ENCODE measurements around the gene ADGRA3. TPM values are rescaled to one million over a fixed set of nuclear protein-coding genes. Genes with fewer than 3 reads are reported as not detected.

Gene ADGRA3
- total and polyA plus RNA-seq, 5 donors from 2014 or later: 0.20 to 2.1 TPM; not detected in 3

- Mint-ChIP-seq H3K4me1 (no peaks in the 10 kb centered on the region), H3K4me3 (no peak overlapping the region), H3K36me3 (no peaks in the 10 kb centered on the region), H3K27me3 (no peaks in the 10 kb centered on the region), H3K27ac (no peak overlapping the region), H3K9me3 (peaks cover 0 to 5% (median 2%) of the 10 kb centered on the region in 7 donors)
- H3K36me3 ChIP-seq (ENCODE audit: control insufficient read depth, insufficient read depth, low read length): no peaks in the 10 kb centered on the region
- H3K4me3 ChIP-seq (ENCODE audit: low read depth, low read length): no peak overlapping the region
- no peaks in the 10 kb centered on the region for H3K27me3 ChIP-seq (ENCODE audit: control insufficient read depth, insufficient read depth, low read length)
- H3K27ac ChIP-seq (ENCODE audit: insufficient read depth, low read length, poor library complexity, severe bottlenecking): no peak overlapping the region
- DNase-seq: no peak
- H3K4me1 ChIP-seq (ENCODE audit: control insufficient read depth, insufficient read depth, low read length, poor library complexity, severe bottlenecking): no peaks in the 10 kb centered on the region
- ATAC-seq (ENCODE audit: low read depth in 2 of 2): no peak
- H3K9me3 ChIP-seq (ENCODE audit: control insufficient read depth in 2 of 2, low read length in 2 of 2): no peaks in the 10 kb centered on the region
These were observed 7.0 kb upstream of the ADGRA3 start for GRCh38 chr4:22522706-22523501.

- Histone ChIP-seq H3K27ac (ENCODE audit: insufficient read depth, low read length, poor library complexity, severe bottlenecking) (no peak overlapping the region), H3K27me3 (ENCODE audit: control insufficient read depth, insufficient read depth, low read length) (no peaks in the 10 kb centered on the region), H3K36me3 (ENCODE audit: control insufficient read depth, insufficient read depth, low read length) (no peaks in the 10 kb centered on the region), H3K9me3 (ENCODE audit: control insufficient read depth in 2 of 2, low read length in 2 of 2) (no peaks in the 10 kb centered on the region), H3K4me3 (ENCODE audit: low read depth, low read length) (no peak overlapping the region), H3K4me1 (ENCODE audit: control insufficient read depth, insufficient read depth, low read length, poor library complexity, severe bottlenecking) (no peaks in the 10 kb centered on the region)
- H3K4me3 Mint-ChIP-seq: no peak overlapping the region
- ATAC-seq (ENCODE audit: low read depth in 2 of 2) (no peak), DNase-seq (no peak)
- H3K4me1 Mint-ChIP-seq: no peaks in the 10 kb centered on the region
- peaks cover 3% of the 10 kb centered on the region for H3K27me3 Mint-ChIP-seq
- no peaks in the 10 kb centered on the region for H3K36me3 Mint-ChIP-seq
- peaks cover 0 to 5% (median 2%) of the 10 kb centered on the region in 7 donors for H3K9me3 Mint-ChIP-seq
- no peak overlapping the region for H3K27ac Mint-ChIP-seq
These were observed 6.3 kb upstream of the ADGRA3 start for GRCh38 chr4:22522206-22522605.

- H3K4me3 Mint-ChIP-seq: no peak overlapping the region
- H3K9me3 Mint-ChIP-seq: peaks cover 0 to 3% (median 2%) of the 10 kb centered on the region in 7 donors
- H3K4me1 ChIP-seq (ENCODE audit: control insufficient read depth, insufficient read depth, low read length, poor library complexity, severe bottlenecking): no peaks in the 10 kb centered on the region
- no peaks in the 10 kb centered on the region for H3K36me3 Mint-ChIP-seq
- H3K36me3 ChIP-seq (ENCODE audit: control insufficient read depth, insufficient read depth, low read length): no peaks in the 10 kb centered on the region
- H3K4me3 ChIP-seq (ENCODE audit: low read depth, low read length): no peak overlapping the region
- H3K27ac ChIP-seq (ENCODE audit: insufficient read depth, low read length, poor library complexity, severe bottlenecking): no peak overlapping the region
- H3K27me3 ChIP-seq (ENCODE audit: control insufficient read depth, insufficient read depth, low read length): peaks cover 4% of the 10 kb centered on the region
- H3K4me1 Mint-ChIP-seq: peaks cover 0 to 6% (median 0%) of the 10 kb centered on the region in 4 donors
- no peak for DNase-seq
- H3K9me3 ChIP-seq (ENCODE audit: control insufficient read depth in 2 of 2, low read length in 2 of 2): no peaks in the 10 kb centered on the region
- no peak overlapping the region for H3K27ac Mint-ChIP-seq
- H3K27me3 Mint-ChIP-seq: peaks cover 11% of the 10 kb centered on the region
- ATAC-seq (ENCODE audit: low read depth in 2 of 2): no peak
These were observed 5.4 kb upstream of the ADGRA3 start for GRCh38 chr4:22521240-22521639.

GRCh38 chr4:22515145-22515887 lies 550 bp downstream of the ADGRA3 start:
- H3K27me3 ChIP-seq (ENCODE audit: control insufficient read depth, insufficient read depth, low read length): peaks cover 12% of the 10 kb centered on the region
- no peak overlapping the region for H3K4me3 ChIP-seq (ENCODE audit: low read depth, low read length)
- ATAC-seq (ENCODE audit: low read depth in 2 of 2) (no peak), DNase-seq (peak in 1 of 3 donors; percentile 16)
- no peaks in the 10 kb centered on the region for H3K36me3 ChIP-seq (ENCODE audit: control insufficient read depth, insufficient read depth, low read length)
- no peaks in the 10 kb centered on the region for H3K36me3 Mint-ChIP-seq
- H3K27me3 Mint-ChIP-seq: peaks cover 28% of the 10 kb centered on the region
- H3K27ac Mint-ChIP-seq: peak overlapping the region in 1 of 3 donors; percentile 51
- H3K27ac ChIP-seq (ENCODE audit: insufficient read depth, low read length, poor library complexity, severe bottlenecking): no peak overlapping the region
- H3K4me1 ChIP-seq (ENCODE audit: control insufficient read depth, insufficient read depth, low read length, poor library complexity, severe bottlenecking): no peaks in the 10 kb centered on the region
- H3K4me3 Mint-ChIP-seq: peak overlapping the region in 2 of 4 donors; percentile 55 to 83
- no peaks in the 10 kb centered on the region for H3K9me3 ChIP-seq (ENCODE audit: control insufficient read depth in 2 of 2, low read length in 2 of 2)
- H3K9me3 Mint-ChIP-seq: peaks cover 0 to 12% (median 3%) of the 10 kb centered on the region in 7 donors
- peaks cover 0 to 15% (median 0%) of the 10 kb centered on the region in 4 donors for H3K4me1 Mint-ChIP-seq

GRCh38 chr4:22514481-22514880 lies 1.4 kb downstream of the ADGRA3 start:
- Histone ChIP-seq H3K36me3 (ENCODE audit: control insufficient read depth, insufficient read depth, low read length) (no peaks in the 10 kb centered on the region), H3K27ac (ENCODE audit: insufficient read depth, low read length, poor library complexity, severe bottlenecking) (no peak overlapping the region), H3K27me3 (ENCODE audit: control insufficient read depth, insufficient read depth, low read length) (peaks cover 12% of the 10 kb centered on the region), H3K4me1 (ENCODE audit: control insufficient read depth, insufficient read depth, low read length, poor library complexity, severe bottlenecking) (no peaks in the 10 kb centered on the region), H3K9me3 (ENCODE audit: control insufficient read depth in 2 of 2, low read length in 2 of 2) (no peaks in the 10 kb centered on the region), H3K4me3 (ENCODE audit: low read depth, low read length) (no peak overlapping the region)
- Mint-ChIP-seq H3K36me3 (no peaks in the 10 kb centered on the region), H3K27ac (no peak overlapping the region), H3K9me3 (peaks cover 0 to 12% (median 6%) of the 10 kb centered on the region in 7 donors), H3K27me3 (peaks cover 28% of the 10 kb centered on the region), H3K4me3 (peak overlapping the region in 1 of 4 donors; percentile 15), H3K4me1 (peaks cover 0 to 15% (median 0%) of the 10 kb centered on the region in 4 donors)
- DNase-seq: no peak
- no peak for ATAC-seq (ENCODE audit: low read depth in 2 of 2)

- no peak overlapping the region for H3K27ac ChIP-seq (ENCODE audit: insufficient read depth, low read length, poor library complexity, severe bottlenecking)
- ATAC-seq (ENCODE audit: low read depth in 2 of 2) (no peak), DNase-seq (no peak)
- Mint-ChIP-seq H3K4me3 (no peak overlapping the region), H3K27ac (no peak overlapping the region), H3K9me3 (peaks cover 0 to 12% (median 6%) of the 10 kb centered on the region in 7 donors), H3K36me3 (no peaks in the 10 kb centered on the region), H3K4me1 (peaks cover 0 to 15% (median 0%) of the 10 kb centered on the region in 4 donors), H3K27me3 (peaks cover 28% of the 10 kb centered on the region)
- H3K36me3 ChIP-seq (ENCODE audit: control insufficient read depth, insufficient read depth, low read length): no peaks in the 10 kb centered on the region
- no peaks in the 10 kb centered on the region for H3K9me3 ChIP-seq (ENCODE audit: control insufficient read depth in 2 of 2, low read length in 2 of 2)
- H3K4me1 ChIP-seq (ENCODE audit: control insufficient read depth, insufficient read depth, low read length, poor library complexity, severe bottlenecking): no peaks in the 10 kb centered on the region
- H3K4me3 ChIP-seq (ENCODE audit: low read depth, low read length): no peak overlapping the region
- H3K27me3 ChIP-seq (ENCODE audit: control insufficient read depth, insufficient read depth, low read length): peaks cover 12% of the 10 kb centered on the region
These were observed 1.9 kb downstream of the ADGRA3 start for GRCh38 chr4:22514001-22514400.

GRCh38 chr4:22512306-22512705 lies 3.6 kb downstream of the ADGRA3 start:
- peaks cover 0 to 14% (median 6%) of the 10 kb centered on the region in 7 donors for H3K9me3 Mint-ChIP-seq
- H3K27ac ChIP-seq (ENCODE audit: insufficient read depth, low read length, poor library complexity, severe bottlenecking): no peak overlapping the region
- H3K4me3 ChIP-seq (ENCODE audit: low read depth, low read length): no peak overlapping the region
- no peaks in the 10 kb centered on the region for H3K4me1 ChIP-seq (ENCODE audit: control insufficient read depth, insufficient read depth, low read length, poor library complexity, severe bottlenecking)
- peaks cover 0 to 2% of the 10 kb centered on the region in 2 experiments for H3K9me3 ChIP-seq (ENCODE audit: control insufficient read depth in 2 of 2, low read length in 2 of 2)
- H3K36me3 Mint-ChIP-seq: no peaks in the 10 kb centered on the region
- DNase-seq (no peak), ATAC-seq (ENCODE audit: low read depth in 2 of 2) (no peak)
- H3K27me3 Mint-ChIP-seq: peaks cover 26% of the 10 kb centered on the region
- no peaks in the 10 kb centered on the region for H3K36me3 ChIP-seq (ENCODE audit: control insufficient read depth, insufficient read depth, low read length)
- H3K4me1 Mint-ChIP-seq: peaks cover 0 to 15% (median 0%) of the 10 kb centered on the region in 4 donors
- H3K27me3 ChIP-seq (ENCODE audit: control insufficient read depth, insufficient read depth, low read length): peaks cover 12% of the 10 kb centered on the region
- no peak overlapping the region for H3K4me3 Mint-ChIP-seq
- H3K27ac Mint-ChIP-seq: no peak overlapping the region
